Measurements from ENCODE around the gene FARS2. TPM values are rescaled to one million over a fixed set of nuclear protein-coding genes. Genes with fewer than 3 reads are reported as not detected.

The FARS2 gene
- total and polyA plus RNA-seq, 10 donors = 9.0 to 27.4 (median 19.8) TPM

DNA sequence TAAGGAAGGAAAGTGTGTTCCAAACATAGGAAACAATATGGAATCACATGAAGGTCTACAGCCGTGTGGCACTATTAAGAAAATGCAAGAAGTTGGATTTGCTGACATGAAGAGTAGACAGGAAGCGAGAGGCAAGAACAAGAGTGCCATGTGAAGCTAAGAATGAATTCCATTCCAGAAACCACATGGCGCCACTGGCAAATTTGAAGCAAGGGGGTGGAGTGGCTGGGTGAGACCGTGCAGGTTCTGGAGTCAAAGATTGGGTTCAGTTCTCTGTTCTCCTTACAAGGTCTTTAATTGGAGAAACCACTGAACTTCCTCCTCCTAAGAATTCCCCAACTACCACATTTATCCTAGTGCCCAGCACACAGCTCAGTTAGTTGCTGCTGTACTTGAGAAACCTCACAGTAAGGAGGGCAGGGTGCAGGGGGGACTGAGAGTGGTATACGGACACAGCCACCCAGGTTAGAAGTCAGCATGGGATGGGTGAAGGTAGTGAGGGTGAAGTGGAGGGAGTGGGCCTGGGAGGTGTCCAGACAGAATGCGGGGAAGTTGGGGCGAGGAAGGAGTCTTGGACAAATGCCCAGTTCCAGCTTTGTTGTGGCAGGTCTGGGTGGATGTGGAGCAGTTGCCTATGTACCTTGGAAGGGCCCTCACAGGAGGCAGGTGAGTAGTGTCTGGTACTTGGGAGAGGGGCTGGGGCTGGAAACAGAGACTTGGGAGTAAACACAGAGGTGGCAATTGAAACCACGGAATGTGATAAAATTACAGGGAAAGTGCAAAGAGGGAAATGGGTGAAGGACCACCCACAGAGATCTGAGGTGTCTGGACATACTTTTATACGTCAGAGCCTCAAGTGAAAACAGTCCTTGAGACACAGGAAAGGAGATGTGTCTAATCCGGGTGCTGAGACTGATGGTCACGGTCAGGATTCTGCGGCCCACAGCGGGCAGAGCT, 14.9 kb upstream of the FARS2 start:
- TF ChIP-seq CTCF (IDR thresholded peaks at IDR 0.05 in 8 of 11, conservative IDR thresholded peaks at IDR 0.05 in 3 of 11) = no peak
- no peak for TF ChIP-seq POLR2A (IDR thresholded peaks at IDR 0.05)
- TF ChIP-seq POLR2AphosphoS5 (IDR thresholded peaks at IDR 0.05) = no peak
- H3K9me3 ChIP-seq = peaks cover 0 to 4% (median 0%) of the 10 kb centered on the region in 8 donors
- H3K27ac ChIP-seq = no peak overlapping the region
- H3K4me3 ChIP-seq = no peak overlapping the region
- 85 to 90% (median 87%) methylated on average over 13 of the region's 13 CpGs for WGBS, 5 donors
- no peak for DNase-seq
- peaks cover 0 to 10% (median 1%) of the 10 kb centered on the region in 6 donors for H3K36me3 ChIP-seq
- H3K4me1 ChIP-seq = no peaks in the 10 kb centered on the region
- intact Hi-C loops (cut with DNase I; ENCODE audit: low total_unique reads) = no loop called here
- no peaks in the 10 kb centered on the region for H3K27me3 ChIP-seq (replicated peaks in 1 of 7)

DNA sequence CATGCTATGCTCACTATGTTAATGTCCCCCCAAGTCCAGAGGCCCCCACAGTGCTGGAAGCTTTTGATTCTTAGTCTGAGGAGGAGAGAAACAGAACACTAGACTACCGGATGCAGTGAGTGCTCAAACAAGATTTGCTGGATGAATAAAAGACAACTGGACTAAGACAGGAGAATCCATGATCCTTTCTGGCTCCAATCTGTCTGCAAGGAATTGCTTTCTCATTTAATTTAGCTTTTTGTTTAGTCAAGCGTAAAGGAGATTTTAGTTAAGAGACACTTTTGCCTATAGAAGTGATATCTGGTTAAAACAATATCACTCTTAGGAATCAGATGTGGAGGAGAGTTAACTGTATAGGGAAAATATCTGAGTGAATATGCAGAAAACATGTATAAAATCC, 14.1 kb upstream of the FARS2 start:
- TF ChIP-seq POLR2A (IDR thresholded peaks at IDR 0.05) (no peak), CTCF (IDR thresholded peaks at IDR 0.05 in 8 of 11, conservative IDR thresholded peaks at IDR 0.05 in 3 of 11) (no peak), POLR2AphosphoS5 (IDR thresholded peaks at IDR 0.05) (no peak)
- H3K9me3 ChIP-seq = peaks cover 0 to 4% (median 0%) of the 10 kb centered on the region in 8 donors
- no peaks in the 10 kb centered on the region for H3K4me1 ChIP-seq
- intact Hi-C loops (cut with DNase I; ENCODE audit: low total_unique reads) = no loop called here
- no peak overlapping the region for H3K4me3 ChIP-seq
- H3K27me3 ChIP-seq (replicated peaks in 1 of 7) = no peaks in the 10 kb centered on the region
- DNase-seq = no peak
- H3K36me3 ChIP-seq = peaks cover 0 to 17% (median 2%) of the 10 kb centered on the region in 6 donors
- WGBS, 5 donors = 94 to 100% (median 100%) methylated on average over 2 of the region's 2 CpGs
- H3K27ac ChIP-seq = no peak overlapping the region

- no peaks in the 10 kb centered on the region for H3K27me3 ChIP-seq (replicated peaks in 1 of 7)
- H3K27ac ChIP-seq = no peak overlapping the region
- peaks cover 0 to 4% (median 0%) of the 10 kb centered on the region in 8 donors for H3K9me3 ChIP-seq
- intact Hi-C loops (cut with DNase I; ENCODE audit: low total_unique reads) = no loop called here
- H3K4me3 ChIP-seq = no peak overlapping the region
- H3K4me1 ChIP-seq = no peaks in the 10 kb centered on the region
- no peak for TF ChIP-seq CTCF (IDR thresholded peaks at IDR 0.05 in 8 of 11, conservative IDR thresholded peaks at IDR 0.05 in 3 of 11)
- TF ChIP-seq POLR2A (IDR thresholded peaks at IDR 0.05) = no peak
- H3K36me3 ChIP-seq = peaks cover 0 to 25% (median 2%) of the 10 kb centered on the region in 6 donors
- DNase-seq = no peak
- WGBS, 5 donors = 90 to 96% (median 92%) methylated on average over 9 of the region's 9 CpGs
Observed at GRCh38 chr6:5248302-5249098, 12.8 kb upstream of the FARS2 start.

Data from spleen (tissue), 11 donors.